Breast epithelium (tissue), 3 donors: Measurements from ENCODE around the gene NECTIN1.

ENCODE experiments used
- CTCF ChIP-seq, 3 donors: fragments of 450-650 bp; IDR thresholded peaks; one replicate each; pipeline ENCODE4 v1.5.1; 2016 to 2017; ENCODE audit warnings: antibody characterized with exemption in 3 of 3, mild to moderate bottlenecking in 3 of 3, moderate library complexity in 3 of 3
- POLR2A ChIP-seq: fragments of 450-650 bp; IDR thresholded peaks from one replicate; pipeline ENCODE4 v1.6.1; 2016; ENCODE audit warnings: antibody characterized with exemption, mild to moderate bottlenecking, moderate library complexity
- POLR2AphosphoS5 ChIP-seq, 3 donors: sonication (generic); formaldehyde crosslinking; IDR thresholded peaks; one replicate each; pipeline ENCODE4 v1.6.1; 2017; ENCODE audit warnings: antibody characterized with exemption in 3 of 3

GRCh38 chr11:119745776-119746535 is 17.0 kb upstream of the NECTIN1 start:
- TF ChIP-seq POLR2AphosphoS5 (IDR thresholded peaks at IDR 0.05) (no peak), CTCF (IDR thresholded peaks at IDR 0.05) (no peak), POLR2A (no peak)
